ENCODE results near the gene EFNB2. TPM values are rescaled to one million over a fixed set of nuclear protein-coding genes. Genes with fewer than 3 reads are reported as not detected.

Gene EFNB2
- total RNA-seq, 4 donors from 2014 or later, result 10.0 to 20.2 (median 17.5) TPM

- peak overlapping the region; percentile 49 to 74 (median 65) for H3K27ac ChIP-seq (replicated peaks in 1 of 4)
- 51% methylated on average over 6 of the region's 6 CpGs for WGBS
These were observed 39.1 kb downstream of the EFNB2 start for GRCh38 chr13:106496072-106496997.

DNA sequence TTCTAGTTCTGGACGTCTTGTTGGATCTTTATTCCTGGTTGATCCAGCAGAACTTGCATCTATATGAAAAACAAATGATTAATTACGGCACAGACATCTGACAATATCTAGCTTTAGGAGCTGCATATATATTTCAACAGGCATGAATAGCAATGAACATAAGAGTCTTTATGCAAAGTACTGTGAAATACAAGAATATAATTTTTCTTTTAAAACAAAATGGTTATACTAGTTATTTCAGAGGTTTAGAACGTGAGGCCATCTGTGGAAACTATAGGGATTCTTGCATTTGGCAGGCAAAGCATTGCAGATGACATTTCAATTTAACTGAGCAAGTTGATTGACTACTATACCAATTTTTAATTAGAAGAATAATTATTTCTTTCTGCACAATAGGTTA, 40.5 kb downstream of the EFNB2 start:
- Histone ChIP-seq H3K4me3 (no peak overlapping the region), H3K4me1 (peaks cover 21 to 63% (median 60%) of the 10 kb centered on the region in 4 donors), H3K9me3 (no peaks in the 10 kb centered on the region), H3K27ac (replicated peaks in 1 of 4) (no peak overlapping the region), H3K27me3 (no peaks in the 10 kb centered on the region), H3K36me3 (peaks cover 0 to 33% (median 20%) of the 10 kb centered on the region in 4 donors)
- no peak for TF ChIP-seq EP300 (IDR thresholded peaks at IDR 0.05)
- TF ChIP-seq CTCF (IDR thresholded peaks at IDR 0.05), result no peak
- TF ChIP-seq POLR2AphosphoS5 (IDR thresholded peaks at IDR 0.05), result no peak
- TF ChIP-seq POLR2A (IDR thresholded peaks at IDR 0.05; ENCODE audit: low read depth), result no peak
- intact Hi-C loops (cut with DNase I), result no loop called here
- no peak for DNase-seq (ENCODE audit: extremely low spot score)
- 96% methylated on average over 3 of the region's 3 CpGs for WGBS

More at GRCh38 chr13:106496072-106496997, 39.1 kb downstream of the EFNB2 start:
- intact Hi-C loops (cut with DNase I), result no loop called here
- no peaks in the 10 kb centered on the region for H3K9me3 ChIP-seq
- TF ChIP-seq POLR2A (IDR thresholded peaks at IDR 0.05; ENCODE audit: low read depth), result no peak
- TF ChIP-seq CTCF (IDR thresholded peaks at IDR 0.05), result no peak
- TF ChIP-seq POLR2AphosphoS5 (IDR thresholded peaks at IDR 0.05), result peak; percentile 50 to 51
- no peak for TF ChIP-seq EP300 (IDR thresholded peaks at IDR 0.05)
- H3K36me3 ChIP-seq, result peaks cover 0 to 33% (median 20%) of the 10 kb centered on the region in 4 donors
- no peaks in the 10 kb centered on the region for H3K27me3 ChIP-seq
- no peak overlapping the region for H3K4me3 ChIP-seq
- H3K4me1 ChIP-seq, result peaks cover 21 to 60% (median 58%) of the 10 kb centered on the region in 4 donors
- DNase-seq (ENCODE audit: extremely low spot score), result no peak

DNA sequence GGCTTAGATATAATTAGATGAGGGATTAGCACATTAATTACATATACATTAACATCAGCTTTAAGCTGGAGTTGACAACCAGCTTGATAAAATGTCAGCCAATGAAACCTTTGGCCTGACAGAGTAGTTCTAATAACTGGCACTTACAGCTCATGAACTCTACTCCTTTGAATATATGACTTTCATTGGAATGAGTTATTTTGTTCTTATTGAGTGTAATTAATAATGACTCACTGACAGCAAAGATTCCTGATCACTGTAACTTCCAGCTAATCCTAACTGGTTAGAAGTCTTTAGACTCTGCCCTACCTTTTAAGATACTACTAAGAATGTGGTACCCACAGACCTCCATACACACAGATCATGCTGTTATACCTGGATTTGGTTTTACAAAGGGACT, 41.0 kb downstream of the EFNB2 start:
- no peak for TF ChIP-seq CTCF (IDR thresholded peaks at IDR 0.05)
- no peak for TF ChIP-seq POLR2AphosphoS5 (IDR thresholded peaks at IDR 0.05)
- TF ChIP-seq POLR2A (IDR thresholded peaks at IDR 0.05; ENCODE audit: low read depth), result no peak
- no peak for TF ChIP-seq EP300 (IDR thresholded peaks at IDR 0.05)
- peaks cover 21 to 62% (median 60%) of the 10 kb centered on the region in 4 donors for H3K4me1 ChIP-seq
- no peaks in the 10 kb centered on the region for H3K27me3 ChIP-seq
- H3K9me3 ChIP-seq, result no peaks in the 10 kb centered on the region
- no peak overlapping the region for H3K4me3 ChIP-seq
- H3K27ac ChIP-seq (replicated peaks in 1 of 4), result no peak overlapping the region
- peaks cover 0 to 33% (median 20%) of the 10 kb centered on the region in 4 donors for H3K36me3 ChIP-seq
- intact Hi-C loops (cut with DNase I), result no loop called here
- no peak for DNase-seq (ENCODE audit: extremely low spot score)

DNA sequence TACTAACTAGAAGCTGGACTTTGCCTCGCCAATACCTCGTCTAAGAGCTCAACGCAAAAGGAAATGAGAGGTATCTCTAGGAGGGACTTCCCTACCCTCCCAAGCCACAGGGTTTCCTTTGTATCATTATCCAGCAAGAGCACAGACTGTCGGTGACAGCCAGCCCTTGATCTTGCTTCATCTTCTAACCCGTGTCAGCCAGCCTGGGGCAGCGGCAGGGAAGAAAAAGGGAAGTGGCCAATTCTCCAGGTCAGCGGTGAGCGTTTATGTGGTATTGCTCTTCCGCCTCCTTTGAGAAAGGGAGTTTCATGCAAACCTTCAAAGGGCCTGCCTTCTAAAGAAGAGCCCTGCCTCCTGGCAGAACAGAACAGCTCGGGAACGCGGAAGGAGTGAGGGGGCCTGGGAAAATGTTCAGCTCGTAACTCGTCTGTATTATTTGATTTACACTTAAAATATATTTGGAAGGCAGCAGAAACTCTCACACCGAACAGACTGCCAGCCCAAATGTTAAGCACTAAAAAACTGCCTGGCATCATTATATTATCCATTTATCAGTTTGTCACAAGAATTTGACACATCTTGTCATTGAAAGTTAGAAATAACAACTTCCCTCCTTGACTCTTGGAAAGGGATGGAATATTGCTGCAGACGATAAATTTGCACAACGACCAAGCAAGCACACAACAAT, 41.8 kb downstream of the EFNB2 start:
- WGBS, result 86% methylated on average over 17 of the region's 17 CpGs
- TF ChIP-seq CTCF (IDR thresholded peaks at IDR 0.05) (no peak), POLR2AphosphoS5 (IDR thresholded peaks at IDR 0.05) (no peak), POLR2A (IDR thresholded peaks at IDR 0.05; ENCODE audit: low read depth) (no peak), EP300 (IDR thresholded peaks at IDR 0.05) (no peak)
- H3K36me3 ChIP-seq, result peaks cover 0 to 33% (median 20%) of the 10 kb centered on the region in 4 donors
- H3K27me3 ChIP-seq, result no peaks in the 10 kb centered on the region
- no peak overlapping the region for H3K4me3 ChIP-seq
- DNase-seq (ENCODE audit: extremely low spot score), result no peak
- intact Hi-C loops (cut with DNase I), result no loop called here
- peaks cover 18 to 57% (median 52%) of the 10 kb centered on the region in 4 donors for H3K4me1 ChIP-seq
- H3K27ac ChIP-seq (replicated peaks in 1 of 4), result no peak overlapping the region
- no peaks in the 10 kb centered on the region for H3K9me3 ChIP-seq

Data from esophagus muscularis mucosa (tissue), 4 donors.